Measurements from ENCODE around the gene PACRG. TPM values are rescaled to one million over a fixed set of nuclear protein-coding genes. Genes with fewer than 3 reads are reported as not detected.

Gene PACRG
- total RNA-seq, 2 donors from 2014 or later = 2.8 to 21.3 TPM

DNA sequence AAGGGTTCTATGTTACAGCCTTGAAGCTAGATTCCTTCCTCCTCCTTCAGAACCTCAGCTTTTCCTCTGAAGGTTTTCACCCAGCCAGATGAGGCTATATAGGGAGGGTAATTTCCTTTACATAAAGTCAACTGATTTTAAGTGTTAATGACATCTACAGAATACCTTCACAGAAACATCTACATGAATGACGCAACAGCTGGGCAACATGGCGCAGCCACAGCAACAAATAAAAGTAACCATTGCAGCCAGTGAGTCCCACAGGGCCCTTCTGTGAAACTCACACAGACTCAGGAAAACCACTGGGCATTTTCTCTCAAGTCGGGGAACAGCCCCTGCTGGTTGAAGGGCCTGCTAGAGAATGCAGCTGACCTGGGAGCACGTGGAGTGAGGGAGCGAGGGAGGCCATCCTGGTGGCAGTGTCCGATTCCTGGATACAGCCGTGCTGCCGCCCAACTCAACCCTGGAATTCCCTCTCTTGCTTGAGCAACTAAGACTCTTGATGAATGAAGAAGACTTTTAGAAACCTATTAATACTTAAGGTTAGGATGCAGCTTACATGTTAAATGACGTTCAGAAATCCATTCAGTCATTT is 176.4 kb downstream of the PACRG start:
- no peak for DNase-seq (ENCODE audit: low spot score)
- Histone ChIP-seq H3K36me3 (no peaks in the 10 kb centered on the region), H3K4me3 (no peak overlapping the region), H3K4me1 (no peaks in the 10 kb centered on the region), H3K27ac (no peak overlapping the region), H3K9me3 (peaks cover 0 to 5% of the 10 kb centered on the region in 2 donors), H3K27me3 (no peaks in the 10 kb centered on the region)
- TF ChIP-seq, protein P1, sequence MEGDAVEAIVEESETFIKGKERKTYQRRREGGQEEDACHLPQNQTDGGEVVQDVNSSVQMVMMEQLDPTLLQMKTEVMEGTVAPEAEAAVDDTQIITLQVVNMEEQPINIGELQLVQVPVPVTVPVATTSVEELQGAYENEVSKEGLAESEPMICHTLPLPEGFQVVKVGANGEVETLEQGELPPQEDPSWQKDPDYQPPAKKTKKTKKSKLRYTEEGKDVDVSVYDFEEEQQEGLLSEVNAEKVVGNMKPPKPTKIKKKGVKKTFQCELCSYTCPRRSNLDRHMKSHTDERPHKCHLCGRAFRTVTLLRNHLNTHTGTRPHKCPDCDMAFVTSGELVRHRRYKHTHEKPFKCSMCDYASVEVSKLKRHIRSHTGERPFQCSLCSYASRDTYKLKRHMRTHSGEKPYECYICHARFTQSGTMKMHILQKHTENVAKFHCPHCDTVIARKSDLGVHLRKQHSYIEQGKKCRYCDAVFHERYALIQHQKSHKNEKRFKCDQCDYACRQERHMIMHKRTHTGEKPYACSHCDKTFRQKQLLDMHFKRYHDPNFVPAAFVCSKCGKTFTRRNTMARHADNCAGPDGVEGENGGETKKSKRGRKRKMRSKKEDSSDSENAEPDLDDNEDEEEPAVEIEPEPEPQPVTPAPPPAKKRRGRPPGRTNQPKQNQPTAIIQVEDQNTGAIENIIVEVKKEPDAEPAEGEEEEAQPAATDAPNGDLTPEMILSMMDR (IDR thresholded peaks at IDR 0.05) = no peak

DNA sequence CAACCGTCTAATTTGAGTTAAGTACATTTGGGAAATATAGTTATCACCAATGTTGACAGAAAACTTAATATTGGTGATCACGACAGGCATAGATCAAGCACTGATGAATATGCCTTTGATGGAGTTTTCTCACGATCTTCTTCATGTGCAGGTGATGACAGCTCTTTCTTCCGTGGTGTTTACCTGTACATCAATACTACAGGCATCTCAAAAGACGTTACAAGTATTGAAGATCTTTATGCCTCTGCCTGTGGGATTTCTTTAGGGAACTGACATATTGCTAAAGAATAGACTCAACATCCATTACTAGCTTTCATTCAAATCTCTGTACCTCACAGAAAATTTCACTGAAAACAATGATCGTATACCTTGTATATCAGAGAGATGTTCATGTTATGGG is 178.7 kb downstream of the PACRG start:
- Histone ChIP-seq H3K36me3 (no peaks in the 10 kb centered on the region), H3K4me3 (no peak overlapping the region), H3K4me1 (no peaks in the 10 kb centered on the region), H3K9me3 (peaks cover 0 to 5% of the 10 kb centered on the region in 2 donors), H3K27ac (no peak overlapping the region), H3K27me3 (no peaks in the 10 kb centered on the region)
- DNase-seq (ENCODE audit: low spot score) = no peak
- TF ChIP-seq, protein P1 (IDR thresholded peaks at IDR 0.05) = no peak

DNA sequence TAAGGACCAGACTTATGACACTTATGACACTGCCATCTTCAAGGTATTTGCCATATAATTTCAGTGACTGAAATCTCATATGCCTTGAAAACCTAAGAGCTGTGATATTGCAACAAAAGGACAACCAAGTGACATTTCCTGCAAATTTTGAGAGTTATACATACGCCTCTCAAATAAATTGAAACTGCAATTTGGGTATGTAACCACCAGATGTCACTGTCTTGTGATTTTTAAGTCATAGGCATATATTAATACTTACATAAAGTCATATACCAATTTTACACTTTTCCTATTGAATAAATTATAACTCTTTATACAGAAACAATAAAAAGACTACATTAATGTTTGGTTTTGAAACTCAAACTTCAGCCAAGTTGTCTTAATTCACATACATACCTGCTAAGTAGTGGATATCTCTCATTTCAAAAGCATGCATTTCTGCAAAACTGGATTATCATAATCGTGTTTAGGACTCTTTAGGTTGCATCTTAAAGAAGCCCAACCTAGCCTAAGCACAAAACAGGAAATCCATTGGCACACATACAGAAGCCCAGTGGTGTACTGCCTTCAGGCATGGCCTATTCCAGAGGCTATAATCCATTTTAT is 180.2 kb downstream of the PACRG start:
- TF ChIP-seq, protein P1 (IDR thresholded peaks at IDR 0.05) = peak in 1 of 2 donors; percentile 34
- Histone ChIP-seq H3K9me3 (peaks cover 0 to 5% of the 10 kb centered on the region in 2 donors), H3K27me3 (no peaks in the 10 kb centered on the region), H3K27ac (no peak overlapping the region), H3K4me3 (no peak overlapping the region), H3K4me1 (no peaks in the 10 kb centered on the region), H3K36me3 (no peaks in the 10 kb centered on the region)
- DNase-seq (ENCODE audit: low spot score) = no peak

DNA sequence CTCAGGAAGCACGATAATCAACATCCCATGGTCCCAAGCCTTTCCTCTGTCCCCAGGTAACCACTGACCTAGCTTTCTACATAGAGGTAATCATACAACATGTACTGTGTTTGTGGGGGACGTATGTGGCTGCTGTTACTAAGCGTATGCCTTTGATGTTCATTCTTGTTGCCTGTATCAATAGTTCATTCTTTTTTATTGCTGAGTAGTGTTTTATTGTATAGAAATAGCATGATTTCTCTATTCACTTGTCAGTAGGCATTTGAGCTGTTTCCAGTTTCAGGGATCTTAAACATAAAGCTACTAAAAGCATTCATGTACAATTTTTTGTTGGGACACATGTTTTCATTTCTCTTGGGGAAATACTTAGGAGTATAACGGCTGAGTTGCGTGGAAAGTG is 185.4 kb downstream of the PACRG start:
- Histone ChIP-seq H3K4me1 (no peaks in the 10 kb centered on the region), H3K4me3 (no peak overlapping the region), H3K9me3 (no peaks in the 10 kb centered on the region), H3K36me3 (no peaks in the 10 kb centered on the region), H3K27me3 (no peaks in the 10 kb centered on the region), H3K27ac (no peak overlapping the region)
- DNase-seq (ENCODE audit: low spot score) = no peak
- TF ChIP-seq, protein P1 (IDR thresholded peaks at IDR 0.05) = no peak

DNA sequence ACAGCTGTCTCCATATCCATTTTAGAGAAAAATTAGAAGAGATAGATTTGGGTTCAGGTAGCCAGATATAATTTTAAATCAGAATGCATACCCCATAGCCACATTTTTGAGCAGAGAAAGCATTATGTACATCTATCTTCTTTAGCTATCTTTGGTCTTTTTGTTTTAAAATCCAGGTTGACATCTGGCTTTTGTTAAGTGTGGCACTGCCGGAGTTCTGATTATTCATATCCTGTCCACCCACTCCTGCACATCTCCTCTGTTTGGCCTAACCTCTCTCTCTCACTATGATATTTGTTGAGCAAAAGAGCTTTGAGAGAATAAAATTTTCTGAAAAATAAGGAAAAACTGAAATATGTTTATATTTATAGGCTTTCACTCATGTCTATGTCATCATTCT is 189.7 kb downstream of the PACRG start:
- Histone ChIP-seq H3K27me3 (no peaks in the 10 kb centered on the region), H3K36me3 (no peaks in the 10 kb centered on the region), H3K9me3 (no peaks in the 10 kb centered on the region), H3K4me3 (no peak overlapping the region), H3K27ac (no peak overlapping the region), H3K4me1 (no peaks in the 10 kb centered on the region)
- TF ChIP-seq, protein P1 (IDR thresholded peaks at IDR 0.05) = no peak
- DNase-seq (ENCODE audit: low spot score) = no peak

DNA sequence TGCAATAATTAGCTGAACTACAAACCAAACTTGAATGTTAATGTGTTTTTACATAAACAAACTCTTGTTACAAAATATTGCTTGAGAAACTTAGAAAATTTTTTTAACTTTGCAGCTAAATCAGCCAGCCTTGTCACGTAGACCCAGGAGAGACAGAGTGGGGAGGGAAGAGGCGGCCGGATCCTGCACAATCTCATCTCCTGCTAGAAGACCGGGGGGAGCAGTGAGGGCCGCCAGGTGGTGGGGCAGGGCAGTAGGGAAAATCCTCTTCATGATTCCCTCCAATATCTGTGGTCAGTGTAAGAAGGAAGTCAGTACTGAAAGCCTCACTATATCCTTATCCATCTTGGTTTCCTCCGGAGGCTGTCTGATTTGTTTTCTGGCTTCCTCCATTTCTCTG is 193.3 kb downstream of the PACRG start:
- Histone ChIP-seq H3K9me3 (peaks cover 0 to 24% of the 10 kb centered on the region in 2 donors), H3K36me3 (no peaks in the 10 kb centered on the region), H3K27me3 (no peaks in the 10 kb centered on the region), H3K4me3 (no peak overlapping the region), H3K4me1 (no peaks in the 10 kb centered on the region), H3K27ac (no peak overlapping the region)
- DNase-seq (ENCODE audit: low spot score) = no peak
- TF ChIP-seq, protein P1 (IDR thresholded peaks at IDR 0.05) = no peak

All from right atrium auricular region (tissue), 2 donors.